Adrenal gland (tissue), 5 donors: ENCODE results near the gene PKD1.

ENCODE experiments used
- CTCF ChIP-seq, 6 experiments: fragments of 450-650 bp in 4 of 6; fragments of 200-600 bp in 2 of 6; sonication (generic) in 1 of 6; IDR thresholded peaks; 1 replicate in 5 of 6; 2 replicates in 1 of 6; pipeline versions ENCODE4 v1.5.1 to v1.8.0; 2016 to 2021; ENCODE audit warnings: antibody characterized with exemption in 6 of 6, mild to moderate bottlenecking in 2 of 6, moderate library complexity in 1 of 6
- POLR2A ChIP-seq, 2 donors: fragments of 450-650 bp; IDR thresholded peaks; one replicate each; pipeline ENCODE4 v1.6.1; 2017; ENCODE audit warnings: antibody characterized with exemption in 2 of 2, mild to moderate bottlenecking in 2 of 2, moderate library complexity in 1 of 2
- donor health status: DM: no; HTN: no; CAD: no.

DNA sequence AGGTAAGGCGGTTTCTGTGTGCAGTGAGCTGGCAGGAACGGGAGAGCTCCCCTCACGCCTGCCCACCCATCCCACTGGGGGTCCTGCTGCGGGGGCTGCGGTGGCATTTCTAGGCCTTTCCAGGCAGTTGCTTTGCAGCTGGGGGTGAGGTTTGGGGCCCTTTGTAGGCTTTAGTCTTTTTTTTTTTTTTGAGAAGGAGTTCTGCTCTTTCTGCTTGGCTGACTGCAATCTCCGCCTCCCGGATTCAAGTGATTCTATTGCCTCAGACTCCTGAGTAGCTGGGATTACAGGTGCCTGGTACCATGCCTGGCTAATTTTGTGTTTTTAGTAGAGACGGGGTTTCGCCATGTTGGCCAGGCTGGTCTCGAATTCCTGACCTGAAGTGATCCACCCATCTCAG is 76.8 kb downstream of the PKD1 start:
- TF ChIP-seq CTCF (IDR thresholded peaks at IDR 0.05): no peak
- no peak for TF ChIP-seq POLR2A (IDR thresholded peaks at IDR 0.05)
